ENCODE data around the gene TEKT2. TPM values are rescaled to one million over a fixed set of nuclear protein-coding genes. Genes with fewer than 3 reads are reported as not detected.
A peak's percentile ranks its signal among the peaks of the same experiment; 100 is the strongest.

TEKT2 gene
- total RNA-seq, 1 donor from 2014 or later: not detected

- H3K4me1 ChIP-seq: peaks cover 53% of the 10 kb centered on the region
- H3K27me3 ChIP-seq (ENCODE audit: low read depth): peaks cover 34% of the 10 kb centered on the region
- TF ChIP-seq, protein P1, sequence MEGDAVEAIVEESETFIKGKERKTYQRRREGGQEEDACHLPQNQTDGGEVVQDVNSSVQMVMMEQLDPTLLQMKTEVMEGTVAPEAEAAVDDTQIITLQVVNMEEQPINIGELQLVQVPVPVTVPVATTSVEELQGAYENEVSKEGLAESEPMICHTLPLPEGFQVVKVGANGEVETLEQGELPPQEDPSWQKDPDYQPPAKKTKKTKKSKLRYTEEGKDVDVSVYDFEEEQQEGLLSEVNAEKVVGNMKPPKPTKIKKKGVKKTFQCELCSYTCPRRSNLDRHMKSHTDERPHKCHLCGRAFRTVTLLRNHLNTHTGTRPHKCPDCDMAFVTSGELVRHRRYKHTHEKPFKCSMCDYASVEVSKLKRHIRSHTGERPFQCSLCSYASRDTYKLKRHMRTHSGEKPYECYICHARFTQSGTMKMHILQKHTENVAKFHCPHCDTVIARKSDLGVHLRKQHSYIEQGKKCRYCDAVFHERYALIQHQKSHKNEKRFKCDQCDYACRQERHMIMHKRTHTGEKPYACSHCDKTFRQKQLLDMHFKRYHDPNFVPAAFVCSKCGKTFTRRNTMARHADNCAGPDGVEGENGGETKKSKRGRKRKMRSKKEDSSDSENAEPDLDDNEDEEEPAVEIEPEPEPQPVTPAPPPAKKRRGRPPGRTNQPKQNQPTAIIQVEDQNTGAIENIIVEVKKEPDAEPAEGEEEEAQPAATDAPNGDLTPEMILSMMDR (IDR thresholded peaks at IDR 0.05; ENCODE audit: borderline replicate concordance): no peak
- DNase-seq: no peak
- intact Hi-C loops (cut with micrococcal nuclease): no loop called here
- H3K27ac ChIP-seq (replicated peaks): peak overlapping the region; percentile 96
- H3K9me3 ChIP-seq (replicated peaks): no peaks in the 10 kb centered on the region
- H3K4me3 ChIP-seq: peak overlapping the region; percentile 100
- peaks cover 24% of the 10 kb centered on the region for H3K36me3 ChIP-seq
These were observed 4.3 kb downstream of the TEKT2 start for GRCh38 chr1:36088265-36088576.

- TF ChIP-seq, protein P1 (IDR thresholded peaks at IDR 0.05; ENCODE audit: borderline replicate concordance): peak; percentile 99
- Histone ChIP-seq H3K4me1 (peaks cover 57% of the 10 kb centered on the region), H3K4me3 (peak within 1 kb of the TSS; percentile 100), H3K27ac (replicated peaks) (peak within 1 kb of the TSS; percentile 96), H3K27me3 (ENCODE audit: low read depth) (peaks cover 28% of the 10 kb centered on the region), H3K36me3 (peaks cover 30% of the 10 kb centered on the region), H3K9me3 (replicated peaks) (no peaks in the 10 kb centered on the region)
- DNase-seq: peak; percentile 90
- intact Hi-C loops (cut with micrococcal nuclease): no loop called here
These were observed 4.9 kb downstream of the TEKT2 start, which contains the start of gene ADPRS for GRCh38 chr1:36088577-36089392. ADPRS (plus strand) TSS chr1:36088892; CDS start chr1:36088905, 13 bp downstream.

- peaks cover 57% of the 10 kb centered on the region for H3K4me1 ChIP-seq
- no peaks in the 10 kb centered on the region for H3K9me3 ChIP-seq (replicated peaks)
- H3K4me3 ChIP-seq: peak overlapping the region; percentile 100
- H3K27me3 ChIP-seq (ENCODE audit: low read depth): peaks cover 21% of the 10 kb centered on the region
- TF ChIP-seq, protein P1 (IDR thresholded peaks at IDR 0.05; ENCODE audit: borderline replicate concordance): no peak
- intact Hi-C loops (cut with micrococcal nuclease): loop anchor here (10.0 kb wide), 1 partner anchor 195 kb away; no protein-coding TSS in a partner anchor
- H3K27ac ChIP-seq (replicated peaks): peak overlapping the region; percentile 96
- peaks cover 37% of the 10 kb centered on the region for H3K36me3 ChIP-seq
- DNase-seq: no peak
These were observed 5.7 kb downstream of the TEKT2 start for GRCh38 chr1:36089393-36090121.

DNA sequence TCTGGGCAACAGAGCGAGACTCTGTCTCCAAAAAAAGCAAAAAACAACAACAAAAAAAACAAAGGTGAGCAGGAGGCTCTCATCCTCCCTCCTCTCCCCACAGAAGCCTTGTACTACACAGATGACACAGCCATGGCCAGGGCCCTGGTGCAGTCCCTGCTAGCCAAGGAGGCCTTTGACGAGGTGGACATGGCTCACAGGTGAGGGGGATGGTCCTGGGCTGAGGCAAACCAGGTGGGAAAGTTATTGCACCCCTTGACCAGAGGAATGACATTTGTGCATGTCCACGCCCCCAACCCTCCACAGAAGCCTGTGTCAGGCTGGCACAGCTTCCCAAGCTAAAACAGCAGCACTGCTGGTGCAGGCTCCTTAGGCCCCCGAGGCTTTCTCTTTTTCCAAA lies 7.2 kb downstream of the TEKT2 start:
- intact Hi-C loops (cut with micrococcal nuclease): loop anchor here (10.0 kb wide), 1 partner anchor 194 kb away; no protein-coding TSS in a partner anchor
- H3K4me1 ChIP-seq: peaks cover 67% of the 10 kb centered on the region
- no peaks in the 10 kb centered on the region for H3K9me3 ChIP-seq (replicated peaks)
- no peak for DNase-seq
- peaks cover 5% of the 10 kb centered on the region for H3K27me3 ChIP-seq (ENCODE audit: low read depth)
- no peak overlapping the region for H3K27ac ChIP-seq (replicated peaks)
- TF ChIP-seq, protein P1 (IDR thresholded peaks at IDR 0.05; ENCODE audit: borderline replicate concordance): no peak
- H3K4me3 ChIP-seq: no peak overlapping the region
- H3K36me3 ChIP-seq: peaks cover 44% of the 10 kb centered on the region

GRCh38 chr1:36091698-36092097 lies 7.8 kb downstream of the TEKT2 start:
- H3K27ac ChIP-seq (replicated peaks): no peak overlapping the region
- no peaks in the 10 kb centered on the region for H3K9me3 ChIP-seq (replicated peaks)
- H3K4me1 ChIP-seq: peaks cover 71% of the 10 kb centered on the region
- peaks cover 44% of the 10 kb centered on the region for H3K36me3 ChIP-seq
- DNase-seq: no peak
- intact Hi-C loops (cut with micrococcal nuclease): loop anchor here (10.0 kb wide), 1 partner anchor 193 kb away; no protein-coding TSS in a partner anchor
- TF ChIP-seq, protein P1 (IDR thresholded peaks at IDR 0.05; ENCODE audit: borderline replicate concordance): no peak
- H3K4me3 ChIP-seq: no peak overlapping the region
- no peaks in the 10 kb centered on the region for H3K27me3 ChIP-seq (ENCODE audit: low read depth)

All from left ventricle myocardium inferior (tissue), 1 donor.